AG10803 (cell line): ENCODE measurements around the gene TCTN2.

Experiments used
- DNase-seq: peaks from one replicate; pipeline ENCODE4 v3.0.0; 2010; ENCODE audit warnings: low read depth
- H3K4me3 ChIP-seq: 2 replicates; pipeline ENCODE4 v1.5.1; 2011; ENCODE audit warnings: mild to moderate bottlenecking, low read length, control low read depth
- TF ChIP-seq, protein P1 (sequence below): conservative IDR thresholded peaks from 2 replicates; pipeline ENCODE4 v1.5.1; 2011; ENCODE audit warnings: mild to moderate bottlenecking, low read length, control low read depth, inconsistent platforms

TCTN2 gene

DNA sequence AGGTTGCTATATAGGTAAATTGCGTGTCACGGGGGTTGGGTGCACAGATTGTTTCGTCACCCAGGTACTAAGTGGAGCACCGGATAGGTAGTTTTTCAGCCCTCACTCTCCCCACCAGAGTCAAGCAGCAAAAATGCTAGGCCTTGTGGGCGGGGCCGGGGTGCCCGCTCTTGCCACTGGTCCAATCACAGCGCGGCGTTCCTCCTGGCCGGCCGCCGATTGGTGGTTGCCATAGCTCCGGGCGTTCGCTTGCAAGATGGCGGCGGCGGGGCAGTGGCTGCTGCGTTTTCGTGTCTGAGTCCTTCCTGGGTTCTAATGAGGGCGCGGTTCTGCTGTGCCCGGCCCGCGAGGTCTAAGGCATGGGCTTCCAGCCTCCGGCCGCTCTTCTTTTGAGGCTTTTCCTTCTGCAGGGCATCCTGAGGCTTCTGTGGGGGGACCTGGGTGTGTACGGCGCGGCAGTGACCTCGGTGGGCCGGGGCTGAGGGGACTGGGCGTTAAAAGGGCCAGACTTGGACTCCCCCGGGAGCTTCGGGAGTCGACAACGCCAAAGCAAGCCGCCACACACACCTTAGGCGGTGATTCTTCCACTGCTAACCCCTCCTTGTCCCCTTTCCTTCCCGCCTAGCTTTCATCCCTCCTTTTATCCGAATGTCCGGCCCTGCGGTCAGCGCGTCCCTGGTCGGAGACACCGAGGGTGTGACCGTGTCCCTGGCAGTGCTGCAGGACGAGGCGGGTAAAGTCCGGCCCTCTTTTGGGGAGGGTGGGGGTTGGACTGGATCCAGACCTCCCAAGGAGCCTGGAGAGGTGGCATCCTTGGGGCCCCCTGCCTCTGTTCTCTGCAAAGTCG is at the start of gene TCTN2:
TCTN2 (plus strand) TSS at position 232 of the 847 bp plus-strand sequence; CDS start at position 360, 128 bp downstream.
- H3K4me3 ChIP-seq, result peak within 1 kb of the TSS; percentile 88
- peak; percentile 91 for DNase-seq
- TF ChIP-seq, protein P1, sequence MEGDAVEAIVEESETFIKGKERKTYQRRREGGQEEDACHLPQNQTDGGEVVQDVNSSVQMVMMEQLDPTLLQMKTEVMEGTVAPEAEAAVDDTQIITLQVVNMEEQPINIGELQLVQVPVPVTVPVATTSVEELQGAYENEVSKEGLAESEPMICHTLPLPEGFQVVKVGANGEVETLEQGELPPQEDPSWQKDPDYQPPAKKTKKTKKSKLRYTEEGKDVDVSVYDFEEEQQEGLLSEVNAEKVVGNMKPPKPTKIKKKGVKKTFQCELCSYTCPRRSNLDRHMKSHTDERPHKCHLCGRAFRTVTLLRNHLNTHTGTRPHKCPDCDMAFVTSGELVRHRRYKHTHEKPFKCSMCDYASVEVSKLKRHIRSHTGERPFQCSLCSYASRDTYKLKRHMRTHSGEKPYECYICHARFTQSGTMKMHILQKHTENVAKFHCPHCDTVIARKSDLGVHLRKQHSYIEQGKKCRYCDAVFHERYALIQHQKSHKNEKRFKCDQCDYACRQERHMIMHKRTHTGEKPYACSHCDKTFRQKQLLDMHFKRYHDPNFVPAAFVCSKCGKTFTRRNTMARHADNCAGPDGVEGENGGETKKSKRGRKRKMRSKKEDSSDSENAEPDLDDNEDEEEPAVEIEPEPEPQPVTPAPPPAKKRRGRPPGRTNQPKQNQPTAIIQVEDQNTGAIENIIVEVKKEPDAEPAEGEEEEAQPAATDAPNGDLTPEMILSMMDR, result no peak

DNA sequence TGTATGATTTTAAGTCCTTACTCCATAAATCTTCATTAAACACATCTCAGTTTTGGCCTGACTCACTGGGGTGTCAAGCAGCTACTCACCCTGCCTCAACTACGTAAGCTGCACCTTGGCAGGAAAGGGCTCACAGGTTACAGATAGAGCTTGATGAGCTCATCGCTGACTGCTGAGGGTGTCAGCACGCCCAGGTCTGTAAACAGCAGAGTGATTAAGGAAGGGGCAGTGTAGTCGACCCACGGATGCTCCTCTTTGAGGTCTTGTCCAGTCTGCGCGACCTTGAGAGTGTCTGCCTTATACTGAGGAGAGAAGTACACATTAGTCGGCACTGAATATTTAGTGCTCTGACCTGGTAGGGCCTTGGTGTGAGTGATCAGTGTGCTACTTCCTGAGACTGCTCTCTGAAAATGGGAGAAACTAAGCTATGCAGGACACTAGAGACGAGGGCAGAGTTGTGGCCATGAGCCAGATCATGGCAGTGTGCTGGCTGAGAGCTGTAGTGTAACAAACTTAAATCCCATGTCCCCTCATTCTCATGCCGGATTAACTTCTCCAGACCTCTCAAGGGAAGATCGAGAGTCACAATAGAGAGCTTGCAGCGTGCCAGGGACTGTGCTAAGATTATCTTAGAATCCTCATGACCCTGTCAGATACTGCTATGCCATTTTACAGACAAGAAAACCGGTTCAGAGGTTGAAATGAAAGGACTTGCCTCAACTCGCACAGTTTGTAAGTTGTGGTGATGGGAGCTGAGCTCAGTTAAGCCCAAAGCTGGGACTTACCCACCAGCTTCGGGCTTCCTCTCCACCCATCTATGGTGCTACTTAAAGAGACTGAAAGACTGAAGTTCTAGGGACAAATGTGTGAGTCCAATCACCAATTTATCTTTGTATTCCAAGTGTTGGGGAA is 49.0 kb upstream of the TCTN2 start:
- DNase-seq, result no peak
- TF ChIP-seq, protein P1, result no peak

DNA sequence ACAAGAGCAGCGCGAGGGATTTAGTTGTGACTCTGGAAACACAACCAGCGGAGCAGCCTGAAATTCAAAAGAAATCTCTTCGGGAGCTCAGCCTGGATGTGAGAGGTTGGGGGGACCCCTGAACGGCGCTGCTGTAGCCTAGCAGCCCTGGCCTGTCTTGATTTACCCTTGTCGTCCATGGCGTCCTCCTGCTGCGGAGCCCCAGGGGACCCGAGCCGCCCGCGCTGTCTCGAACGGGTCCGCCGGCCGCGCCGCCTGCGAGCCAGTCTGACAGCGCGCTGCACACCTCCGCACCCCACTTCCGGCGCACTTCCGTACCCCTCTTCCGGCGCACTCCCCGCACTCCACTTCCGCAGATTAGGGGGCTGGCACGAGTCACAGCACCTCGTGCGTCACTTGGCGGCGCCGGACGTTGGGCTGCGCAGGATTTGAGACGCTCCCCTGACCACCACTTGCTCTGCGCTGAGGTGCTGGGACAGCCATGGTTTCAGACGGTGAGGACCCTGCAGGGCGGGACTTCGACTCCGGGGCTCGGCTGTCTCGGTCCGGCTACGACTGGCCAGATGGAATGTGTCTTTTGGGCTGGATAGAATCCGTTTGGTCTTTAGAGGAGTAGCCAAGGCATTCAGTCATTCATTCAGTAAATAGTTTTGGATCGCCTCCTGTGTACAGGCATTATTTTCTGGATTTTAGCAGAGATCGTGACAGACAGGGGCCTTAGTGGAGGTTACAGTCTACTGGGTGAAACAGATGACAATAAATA is 37.4 kb upstream of the TCTN2 start, which contains the start of the genes EIF2B1 and GTF2H3:
EIF2B1 (minus strand) TSS at position 308 of the 763 bp plus-strand sequence; CDS start at position 179, 129 bp downstream.
GTF2H3 (plus strand) TSS at position 451 of the 763 bp plus-strand sequence; CDS start at position 482, 31 bp downstream.
- TF ChIP-seq, protein P1, result no peak
- H3K4me3 ChIP-seq, result peak within 1 kb of the TSS; percentile 78
- peak; percentile 95 for DNase-seq

More for the DNA sequence above, 49.0 kb upstream of the TCTN2 start:
- H3K4me3 ChIP-seq, result no peak overlapping the region

DNA sequence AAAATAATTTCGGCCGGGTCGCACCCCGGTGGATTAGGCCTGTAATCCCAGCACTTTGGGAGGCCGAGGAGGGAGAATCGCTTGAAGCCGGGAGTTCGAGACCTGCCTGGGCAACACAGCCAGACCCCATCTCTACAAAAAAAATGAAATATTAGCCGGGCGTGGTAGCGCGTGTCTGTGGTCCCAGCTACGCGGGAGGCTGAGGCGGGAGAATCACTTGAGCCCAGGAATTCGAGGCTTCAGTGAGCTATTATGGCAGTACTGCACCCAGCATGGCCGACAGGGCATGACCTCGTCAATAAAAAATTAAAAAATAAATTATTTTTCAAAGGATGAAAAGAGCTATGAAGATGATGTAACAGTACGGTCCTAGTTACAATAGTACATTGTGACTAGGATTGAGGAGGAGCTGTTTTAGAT is 36.8 kb upstream of the TCTN2 start:
- TF ChIP-seq, protein P1, result no peak
- no peak for DNase-seq
- H3K4me3 ChIP-seq, result peak overlapping the region; percentile 78

DNA sequence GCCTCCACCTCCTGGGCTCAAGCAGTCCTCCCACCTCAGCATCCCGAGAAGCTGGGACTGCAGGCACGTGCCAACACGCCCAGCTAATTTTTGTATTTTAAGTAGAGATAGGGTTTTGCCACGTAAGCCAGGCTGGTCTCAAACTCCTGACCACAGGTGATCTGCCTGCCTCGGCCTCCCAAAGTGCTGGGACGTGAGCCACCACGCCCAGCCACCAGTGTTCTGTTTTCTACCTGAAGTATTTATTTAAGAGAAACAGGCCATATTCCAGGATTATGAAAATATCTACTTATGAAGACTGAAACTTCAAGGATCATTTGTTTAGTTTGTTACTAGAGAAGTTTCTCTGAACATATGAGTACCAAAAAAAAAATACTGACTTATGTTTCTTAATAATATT is 27.0 kb upstream of the TCTN2 start:
- TF ChIP-seq, protein P1, result no peak

DNA sequence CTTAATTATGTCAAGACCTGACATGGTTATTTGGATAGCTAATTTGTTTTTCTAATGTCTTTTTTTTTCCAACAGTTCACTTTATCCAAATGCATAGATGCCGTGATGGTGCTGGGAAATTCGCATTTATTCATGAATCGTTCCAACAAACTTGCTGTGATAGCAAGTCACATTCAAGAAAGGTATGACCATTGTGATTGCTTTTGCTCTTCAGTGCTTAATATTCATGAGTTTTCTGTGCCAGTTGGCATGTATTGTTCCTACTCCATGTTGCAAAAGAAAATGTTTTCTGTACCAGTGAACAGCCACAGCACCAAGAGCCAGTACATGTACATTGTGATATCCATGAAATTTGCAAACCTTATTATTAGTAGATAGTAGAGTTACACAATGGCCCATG is 25.5 kb upstream of the TCTN2 start:
- DNase-seq, result no peak
- TF ChIP-seq, protein P1, result no peak
- no peak overlapping the region for H3K4me3 ChIP-seq

More for the DNA sequence above, 27.0 kb upstream of the TCTN2 start:
- H3K4me3 ChIP-seq, result no peak overlapping the region
- no peak for DNase-seq
